HG03558 (cell line): ENCODE results near the gene HEY2.
"Not testable (repeated sequence)": the region's sequence is repeated elsewhere in the genome, so short reads cannot be mapped to it uniquely, and the experiment has no call there.

Source experiments
- ATAC-seq: cut with Tn5 transposase; IDR thresholded peaks from one replicate; pipeline ENCODE4 v1.9.1; 2021; ENCODE audit warnings: moderate number of reproducible peaks; ENCODE audit not compliant: unreplicated experiment; ENCODE audit errors: extremely low read depth

The HEY2 gene

GRCh38 chr6:125749173-125749864, at the start of gene HEY2:
HEY2 (plus strand) TSS chr6:125749632; CDS start chr6:125749777, 145 bp downstream.
- ATAC-seq, result peak; percentile 74

GRCh38 chr6:125700581-125701353, 48.7 kb upstream of the HEY2 start:
- ATAC-seq, result no peak

- ATAC-seq, result no peak
Measured at GRCh38 chr6:125701354-125701668, 48.1 kb upstream of the HEY2 start.

- not testable (repeated sequence) for ATAC-seq
Measured at GRCh38 chr6:125703882-125704281, 45.5 kb upstream of the HEY2 start.

GRCh38 chr6:125707615-125708243, 41.7 kb upstream of the HEY2 start:
- ATAC-seq, result no peak

GRCh38 chr6:125711013-125711675, 38.3 kb upstream of the HEY2 start:
- no peak for ATAC-seq

GRCh38 chr6:125714441-125715090, 34.9 kb upstream of the HEY2 start:
- peak; percentile 39 for ATAC-seq

GRCh38 chr6:125717120-125717731, 32.2 kb upstream of the HEY2 start:
- peak; percentile 71 for ATAC-seq

- ATAC-seq, result no peak
Measured at GRCh38 chr6:125718109-125718508, 31.3 kb upstream of the HEY2 start.

- no peak for ATAC-seq
Measured at GRCh38 chr6:125722886-125723285, 26.5 kb upstream of the HEY2 start.

GRCh38 chr6:125727216-125727615, 22.2 kb upstream of the HEY2 start:
- ATAC-seq, result no peak

- ATAC-seq, result no peak
Measured at GRCh38 chr6:125728739-125729138, 20.7 kb upstream of the HEY2 start.

GRCh38 chr6:125729983-125730382, 19.4 kb upstream of the HEY2 start:
- ATAC-seq, result no peak

GRCh38 chr6:125732398-125732797, 17.0 kb upstream of the HEY2 start:
- ATAC-seq, result no peak

GRCh38 chr6:125733516-125734300, 15.7 kb upstream of the HEY2 start:
- ATAC-seq, result no peak

- ATAC-seq, result no peak
Measured at GRCh38 chr6:125738276-125738675, 11.2 kb upstream of the HEY2 start.

GRCh38 chr6:125739364-125739763, 10.1 kb upstream of the HEY2 start:
- no peak for ATAC-seq

- ATAC-seq, result no peak
Measured at GRCh38 chr6:125741336-125741735, 8.1 kb upstream of the HEY2 start.

- ATAC-seq, result no peak
Measured at GRCh38 chr6:125742024-125742423, 7.4 kb upstream of the HEY2 start.
